CD4-positive, alpha-beta memory T cell (primary cell): ENCODE measurements around the gene CDADC1. TPM values are rescaled to one million over a fixed set of nuclear protein-coding genes. Genes with fewer than 3 reads are reported as not detected.

Source experiments
- CTCF ChIA-PET: fragments of 350-600 bp; sonication (Branson Sonifier 250); formaldehyde crosslinking; loops from one replicate; lab custom pipeline; 2021; ENCODE audit warnings: inconsistent platforms; ENCODE audit not compliant: partially characterized antibody; lab: Charles Lee
- POLR2A ChIA-PET: fragments of 350-600 bp; sonication (Branson Sonifier 250); formaldehyde crosslinking; loops from one replicate; lab custom pipeline; 2021; ENCODE audit not compliant: partially characterized antibody; lab: Charles Lee
- DNase-seq, 5 donors: peaks; one replicate each; pipeline versions ENCODE4 v3.0.0 to v3.0.0-alpha.2; 2020 to 2022; ENCODE audit warnings: mixed read lengths in 1 of 5
- H3K27ac ChIP-seq: one replicate; pipeline ENCODE4 v1.7.0; 2013; ENCODE audit warnings: low read depth, low read length
- H3K27me3 ChIP-seq: 2 replicates; pipeline ENCODE4 v1.7.0; 2013; ENCODE audit warnings: mild to moderate bottlenecking, low read length, moderate library complexity; ENCODE audit not compliant: insufficient read depth
- H3K36me3 ChIP-seq: 2 replicates; pipeline ENCODE4 v1.7.0; 2013; ENCODE audit warnings: mild to moderate bottlenecking, low read length, moderate library complexity; ENCODE audit not compliant: insufficient read depth
- H3K4me1 ChIP-seq: 2 replicates; pipeline ENCODE4 v1.7.0; 2013; ENCODE audit warnings: mild to moderate bottlenecking, low read length, moderate library complexity; ENCODE audit not compliant: insufficient read depth
- H3K4me3 ChIP-seq, 2 donors: one replicate each; pipeline ENCODE4 v1.7.0; 2013; ENCODE audit warnings: low read length in 2 of 2, mild to moderate bottlenecking in 1 of 2
- H3K9me3 ChIP-seq, 2 donors: one replicate each; pipeline ENCODE4 v1.7.0; 2013; ENCODE audit warnings: low read length in 2 of 2, control low read depth in 1 of 2; ENCODE audit not compliant: control insufficient read depth in 1 of 2
- H3K27ac Mint-ChIP-seq, 7 donors: one replicate each; pipeline ENCODE4 v1.8.0; 2020 to 2021; ENCODE audit warnings: mixed read lengths in 7 of 7, mild to moderate bottlenecking in 6 of 7, inconsistent platforms in 3 of 7, moderate library complexity in 3 of 7
- H3K27me3 Mint-ChIP-seq, 2 donors: one replicate each; pipeline ENCODE4 v1.8.0; 2020 to 2021; ENCODE audit warnings: mixed read lengths in 2 of 2
- H3K36me3 Mint-ChIP-seq, 2 donors: one replicate each; pipeline ENCODE4 v1.8.0; 2020 to 2021; ENCODE audit warnings: mixed read lengths in 2 of 2, inconsistent platforms in 1 of 2, mild to moderate bottlenecking in 1 of 2
- H3K4me1 Mint-ChIP-seq, 4 donors: one replicate each; pipeline ENCODE4 v1.8.0; 2020 to 2021; ENCODE audit warnings: mixed read lengths in 4 of 4, mild to moderate bottlenecking in 1 of 4
- H3K4me3 Mint-ChIP-seq, 8 donors: one replicate each; pipeline ENCODE4 v1.8.0; 2020 to 2021; ENCODE audit warnings: mixed read lengths in 8 of 8, mild to moderate bottlenecking in 7 of 8, moderate library complexity in 6 of 8, inconsistent platforms in 3 of 8
- H3K9me3 Mint-ChIP-seq, 8 donors: one replicate each; pipeline ENCODE4 v1.8.0; 2020 to 2021; ENCODE audit warnings: mixed read lengths in 8 of 8, mild to moderate bottlenecking in 5 of 8, inconsistent platforms in 3 of 8, moderate library complexity in 1 of 8
- intact Hi-C: fragments of 100-400 bp; cut with micrococcal nuclease; formaldehyde crosslinking; loops from one replicate; pipeline ENCODE4 v1.15.1; 2023
- polyA plus RNA-seq, 2 donors: library from polyadenylated mRNA; unstranded; fragments of 300-500 nt; fragmentation: Illumina TruSeq; gene quantifications; one replicate each; pipeline ENCODE4 v1.2.3, GENCODE V29; 2021
- total RNA-seq, 2 experiments: library from RNA; stranded (reverse); gene quantifications; one replicate each; pipeline ENCODE4 v1.2.3, GENCODE V29; 2021

CDADC1 gene
- total and polyA plus RNA-seq, 4 experiments from 2014 or later = 6.2 to 15.9 (median 12.4) TPM

GRCh38 chr13:49308097-49308875 lies 60.6 kb downstream of the CDADC1 start:
- Mint-ChIP-seq H3K36me3 (peaks cover 0 to 9% of the 10 kb centered on the region in 2 donors), H3K4me1 (peaks cover 0 to 2% (median under 1%) of the 10 kb centered on the region in 4 donors), H3K4me3 (no peak overlapping the region), H3K27me3 (no peaks in the 10 kb centered on the region), H3K27ac (no peak overlapping the region), H3K9me3 (no peaks in the 10 kb centered on the region)
- intact Hi-C loops = no loop called here
- Histone ChIP-seq H3K9me3 (no peaks in the 10 kb centered on the region), H3K27ac (no peak overlapping the region), H3K36me3 (no peaks in the 10 kb centered on the region), H3K4me1 (no peaks in the 10 kb centered on the region), H3K27me3 (no peaks in the 10 kb centered on the region), H3K4me3 (no peak overlapping the region)
- POLR2A ChIA-PET = no interaction called here
- DNase-seq = no peak
- CTCF ChIA-PET = interaction anchor here (0.8 to 1.7 kb wide), 3 partner anchors 8 to 300 kb away, joined by 3 to 5 read pairs (median 3); no protein-coding TSS in a partner anchor

- CTCF ChIA-PET = interaction anchor here (0.8 to 1.7 kb wide), 2 partner anchors 9 to 299 kb away, joined by 3 to 5 read pairs; no protein-coding TSS in a partner anchor
- peak overlapping the region in 1 of 8 donors; percentile 12 for H3K4me3 Mint-ChIP-seq
- no peak overlapping the region for H3K4me3 ChIP-seq
These were observed 61.2 kb downstream of the CDADC1 start for GRCh38 chr13:49308921-49309408.

GRCh38 chr13:49310251-49310650 lies 62.5 kb downstream of the CDADC1 start:
- no peaks in the 10 kb centered on the region for H3K27me3 Mint-ChIP-seq
- H3K9me3 Mint-ChIP-seq = no peaks in the 10 kb centered on the region
- H3K27ac Mint-ChIP-seq = no peak overlapping the region
- H3K27ac ChIP-seq = no peak overlapping the region
- no peaks in the 10 kb centered on the region for H3K4me1 ChIP-seq
- peaks cover 0 to 4% (median 0%) of the 10 kb centered on the region in 4 donors for H3K4me1 Mint-ChIP-seq
- no peaks in the 10 kb centered on the region for H3K27me3 ChIP-seq
- ChIA-PET CTCF (interaction anchor here (1.8 kb wide), 1 partner anchor 9 kb away, joined by 5 read pairs; no protein-coding TSS in a partner anchor), POLR2A (no interaction called here)
- H3K36me3 Mint-ChIP-seq = peaks cover 0 to 9% of the 10 kb centered on the region in 2 donors
- H3K4me3 ChIP-seq = no peak overlapping the region
- H3K4me3 Mint-ChIP-seq = no peak overlapping the region
- intact Hi-C loops = no loop called here
- no peaks in the 10 kb centered on the region for H3K36me3 ChIP-seq
- no peak for DNase-seq
- no peaks in the 10 kb centered on the region for H3K9me3 ChIP-seq

More at GRCh38 chr13:49308921-49309408, 61.2 kb downstream of the CDADC1 start:
- Histone ChIP-seq H3K36me3 (no peaks in the 10 kb centered on the region), H3K27me3 (no peaks in the 10 kb centered on the region), H3K4me1 (no peaks in the 10 kb centered on the region), H3K27ac (no peak overlapping the region), H3K9me3 (no peaks in the 10 kb centered on the region)
- intact Hi-C loops = no loop called here
- H3K9me3 Mint-ChIP-seq = no peaks in the 10 kb centered on the region
- POLR2A ChIA-PET = no interaction called here
- no peak overlapping the region for H3K27ac Mint-ChIP-seq
- H3K36me3 Mint-ChIP-seq = peaks cover 0 to 9% of the 10 kb centered on the region in 2 donors
- H3K27me3 Mint-ChIP-seq = no peaks in the 10 kb centered on the region
- no peak for DNase-seq
- peaks cover 0 to 4% (median 0%) of the 10 kb centered on the region in 4 donors for H3K4me1 Mint-ChIP-seq

GRCh38 chr13:49311816-49312215 lies 64.1 kb downstream of the CDADC1 start:
- Histone ChIP-seq H3K4me1 (no peaks in the 10 kb centered on the region), H3K9me3 (no peaks in the 10 kb centered on the region), H3K27ac (no peak overlapping the region), H3K27me3 (no peaks in the 10 kb centered on the region), H3K36me3 (no peaks in the 10 kb centered on the region), H3K4me3 (no peak overlapping the region)
- Mint-ChIP-seq H3K36me3 (peaks cover 0 to 12% of the 10 kb centered on the region in 2 donors), H3K27me3 (no peaks in the 10 kb centered on the region), H3K4me1 (peaks cover 0 to 4% (median 0%) of the 10 kb centered on the region in 4 donors), H3K9me3 (no peaks in the 10 kb centered on the region), H3K4me3 (no peak overlapping the region), H3K27ac (no peak overlapping the region)
- DNase-seq = no peak
- CTCF ChIA-PET = interaction anchor here (0.8 to 1.8 kb wide), 2 partner anchors 11 to 31 kb away, joined by 3 to 5 read pairs; no protein-coding TSS in a partner anchor
- intact Hi-C loops = no loop called here
- POLR2A ChIA-PET = no interaction called here

GRCh38 chr13:49314344-49314882 lies 66.7 kb downstream of the CDADC1 start:
- no peak overlapping the region for H3K27ac ChIP-seq
- peaks cover 0 to 4% (median 0%) of the 10 kb centered on the region in 4 donors for H3K4me1 Mint-ChIP-seq
- H3K27me3 Mint-ChIP-seq = no peaks in the 10 kb centered on the region
- no peaks in the 10 kb centered on the region for H3K4me1 ChIP-seq
- H3K9me3 Mint-ChIP-seq = no peaks in the 10 kb centered on the region
- POLR2A ChIA-PET = no interaction called here
- H3K27me3 ChIP-seq = no peaks in the 10 kb centered on the region
- H3K4me3 Mint-ChIP-seq = no peak overlapping the region
- intact Hi-C loops = no loop called here
- H3K27ac Mint-ChIP-seq = no peak overlapping the region
- H3K9me3 ChIP-seq = no peaks in the 10 kb centered on the region
- CTCF ChIA-PET = interaction anchor here (2.4 kb wide), 1 partner anchor 13 kb away, joined by 13 read pairs; no protein-coding TSS in a partner anchor
- H3K4me3 ChIP-seq = no peak overlapping the region
- H3K36me3 ChIP-seq = no peaks in the 10 kb centered on the region
- DNase-seq = no peak
- H3K36me3 Mint-ChIP-seq = peaks cover 0 to 16% of the 10 kb centered on the region in 2 donors

GRCh38 chr13:49315036-49315565 lies 67.4 kb downstream of the CDADC1 start:
- Histone ChIP-seq H3K27ac (no peak overlapping the region), H3K36me3 (no peaks in the 10 kb centered on the region), H3K4me3 (no peak overlapping the region), H3K9me3 (no peaks in the 10 kb centered on the region), H3K27me3 (no peaks in the 10 kb centered on the region), H3K4me1 (no peaks in the 10 kb centered on the region)
- ChIA-PET POLR2A (no interaction called here), CTCF (interaction anchor here (0.8 kb wide), 1 partner anchor 15 kb away, joined by 3 read pairs; no protein-coding TSS in a partner anchor)
- Mint-ChIP-seq H3K36me3 (peaks cover 0 to 11% of the 10 kb centered on the region in 2 donors), H3K27me3 (no peaks in the 10 kb centered on the region), H3K9me3 (no peaks in the 10 kb centered on the region), H3K4me3 (no peak overlapping the region), H3K4me1 (peaks cover 0 to 4% (median 0%) of the 10 kb centered on the region in 4 donors), H3K27ac (peak overlapping the region in 1 of 7 donors; percentile 4)
- intact Hi-C loops = no loop called here
- DNase-seq = no peak
